COLO829 (cell line): ENCODE results near the gene TAS2R41.
A peak's percentile ranks its signal among the peaks of the same experiment; 100 is the strongest.
"Not testable (repeated sequence)": the region's sequence is repeated elsewhere in the genome, so short reads cannot be mapped to it uniquely, and the experiment has no call there.

Experiments
- DNase-seq: peaks from one replicate; pipeline ENCODE4 v3.0.0; 2012; ENCODE audit warnings: low spot score

The TAS2R41 gene

DNA sequence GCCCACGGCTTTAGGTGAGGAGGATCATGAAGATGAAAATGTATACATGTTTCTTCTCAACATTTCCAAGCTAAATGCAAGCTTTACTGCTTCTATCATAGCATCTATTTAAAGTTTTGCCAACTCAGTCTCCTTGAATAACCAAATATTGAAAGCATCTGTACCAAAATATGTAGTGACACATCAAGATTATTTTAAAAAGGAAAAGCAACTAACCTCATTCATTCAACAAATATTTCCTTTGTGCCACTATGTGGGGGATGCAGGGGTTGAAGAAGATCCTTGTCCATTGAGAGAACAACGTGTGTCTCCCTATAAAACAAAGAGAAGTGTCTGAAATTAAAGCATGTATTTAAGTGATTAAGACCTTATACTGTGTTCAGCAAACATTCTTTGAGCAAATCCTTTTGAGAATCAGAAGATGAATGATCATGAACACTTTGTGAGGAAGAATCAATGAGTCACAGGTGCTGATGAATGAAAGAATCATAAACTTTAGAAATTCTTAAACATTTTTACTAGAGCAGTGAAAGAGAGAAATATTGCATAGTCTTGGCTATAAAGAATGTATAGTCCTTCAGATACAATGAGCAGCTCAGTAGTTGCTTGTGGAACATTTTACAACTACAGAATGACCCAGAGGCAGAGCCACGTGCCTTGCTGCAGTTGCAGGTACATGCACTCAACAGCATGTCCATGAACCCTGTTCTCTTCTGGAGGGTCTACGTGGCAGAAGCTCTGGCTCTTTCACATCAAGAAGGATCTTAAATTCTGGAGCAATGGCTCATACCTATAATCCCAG lies 20.5 kb upstream of the TAS2R41 start:
- DNase-seq: no peak

DNA sequence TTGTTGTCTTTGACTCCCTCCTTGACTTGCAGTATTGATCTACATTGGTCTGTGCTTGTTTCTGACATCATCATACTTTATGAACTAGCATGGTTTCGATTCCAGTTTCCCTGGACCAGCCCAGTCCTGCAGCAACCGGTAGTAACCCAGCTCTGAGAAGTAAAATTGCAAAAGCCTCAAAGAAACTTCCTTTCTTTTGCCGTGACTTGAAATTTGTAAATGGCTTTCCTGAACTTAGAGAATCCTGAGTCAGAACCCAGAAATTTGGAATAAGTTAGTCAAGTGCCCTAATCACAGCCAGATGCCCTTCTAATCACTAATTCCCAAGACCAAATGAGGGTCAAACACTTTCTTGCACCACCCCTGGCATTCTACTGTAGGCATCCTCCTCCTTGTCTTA lies 19.4 kb upstream of the TAS2R41 start:
- DNase-seq: no peak

DNA sequence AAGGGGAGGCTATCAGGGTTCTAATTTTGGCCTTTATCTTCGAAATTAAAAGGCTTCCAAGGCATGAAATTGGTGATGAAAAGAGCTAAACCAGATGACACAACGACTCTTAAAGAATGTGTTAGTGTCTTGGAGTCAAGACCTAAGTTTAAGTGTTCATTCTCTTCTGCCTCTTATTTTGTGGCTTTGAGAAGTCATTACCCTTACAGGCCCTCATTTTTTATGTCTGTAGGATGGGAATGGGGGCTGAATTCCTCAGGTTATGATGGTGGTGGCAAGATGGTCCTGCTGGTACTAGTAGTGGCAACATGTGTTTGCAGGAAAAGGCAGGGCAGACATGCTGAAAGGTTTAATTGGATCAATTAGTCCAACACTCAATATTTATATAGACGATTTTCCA lies 19.0 kb upstream of the TAS2R41 start:
- DNase-seq: no peak

DNA sequence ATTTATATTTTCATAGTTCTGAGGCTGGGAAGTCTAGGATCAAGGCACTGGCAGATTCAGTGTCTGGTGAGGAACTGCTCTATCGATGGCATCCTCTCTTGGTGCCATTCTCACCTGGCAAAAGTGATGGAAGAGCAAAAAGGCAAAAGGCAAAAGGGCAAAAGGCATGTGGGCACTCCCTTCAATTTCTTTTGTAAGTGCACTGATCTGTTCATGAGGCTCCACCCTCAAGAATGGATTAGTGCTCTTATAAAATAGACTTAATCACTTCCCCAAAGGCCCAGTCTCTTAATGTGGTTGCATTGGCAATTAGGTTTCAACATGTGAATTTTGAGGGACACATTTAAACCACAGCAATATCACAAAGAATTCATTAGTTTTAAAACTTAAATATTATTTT lies 18.3 kb upstream of the TAS2R41 start:
- no peak for DNase-seq

DNA sequence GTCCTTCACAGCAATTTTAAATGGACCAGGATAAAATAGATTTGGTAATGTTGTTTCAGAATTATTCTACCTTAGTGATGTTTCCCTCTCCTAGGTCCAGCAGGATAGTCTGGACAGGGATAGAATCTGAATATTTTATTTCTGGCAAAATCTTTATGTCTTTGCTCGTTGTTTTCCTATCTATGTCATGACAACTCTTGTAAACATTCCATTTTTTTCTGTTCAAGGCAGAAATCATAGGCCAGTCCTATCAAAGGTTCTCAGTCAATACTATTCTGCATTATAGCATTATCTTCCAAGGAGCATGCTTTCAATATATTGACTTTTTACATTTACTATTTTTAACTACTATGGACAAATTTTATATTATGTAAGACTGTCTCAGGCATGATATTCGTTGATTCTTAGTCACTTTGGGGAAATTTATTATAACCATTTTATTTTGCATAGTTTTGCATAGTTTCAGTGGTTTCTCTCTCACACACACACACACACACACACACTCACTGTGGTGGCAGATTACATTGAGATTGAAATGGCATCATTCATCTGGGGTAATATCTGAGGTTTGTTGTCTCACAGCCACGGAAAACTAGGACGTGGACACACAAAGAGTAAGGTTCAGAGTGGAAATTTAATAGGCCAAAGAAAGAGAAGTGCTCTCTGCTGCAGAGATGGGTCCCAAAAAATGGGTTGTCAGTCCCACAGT lies 17.2 kb upstream of the TAS2R41 start:
- DNase-seq: no peak

DNA sequence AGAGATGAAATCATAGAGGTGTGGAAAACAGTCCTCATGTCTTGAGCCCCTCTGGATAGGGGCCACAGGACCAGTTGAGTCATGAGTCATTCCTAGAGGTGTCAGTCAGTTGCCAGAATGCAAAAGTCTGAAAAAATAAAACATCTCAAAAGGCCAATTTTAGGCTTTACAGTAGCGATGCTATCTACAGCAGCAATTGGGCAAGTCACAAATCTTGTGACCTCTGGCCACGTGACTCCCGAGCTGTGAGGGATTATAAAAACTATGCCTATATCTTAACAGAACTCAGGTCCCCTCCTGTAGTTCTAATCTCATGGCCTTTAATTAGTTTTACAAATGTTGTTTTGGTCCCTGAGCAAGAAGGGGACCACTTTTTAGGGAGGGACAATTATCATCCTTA lies 15.6 kb upstream of the TAS2R41 start:
- no peak for DNase-seq

DNA sequence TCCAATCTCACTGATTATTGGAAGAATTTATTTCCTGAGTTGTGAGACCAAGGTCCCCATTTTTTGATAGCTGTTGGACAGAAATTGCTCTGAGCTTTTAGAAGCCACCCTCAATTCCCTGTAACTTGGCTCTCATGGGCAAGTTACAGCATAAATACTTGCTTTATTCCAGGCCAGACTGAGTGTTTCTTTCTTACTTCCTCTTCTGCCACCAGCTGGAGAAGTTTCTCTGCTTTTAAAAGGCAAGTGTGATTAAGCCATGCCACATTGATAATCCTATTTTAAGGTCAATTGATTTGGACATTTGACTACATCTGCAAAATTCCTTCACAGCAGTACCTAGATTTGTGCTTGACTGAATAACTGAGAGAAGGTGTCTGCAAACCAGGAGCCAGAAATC lies 14.1 kb upstream of the TAS2R41 start:
- DNase-seq: no peak

DNA sequence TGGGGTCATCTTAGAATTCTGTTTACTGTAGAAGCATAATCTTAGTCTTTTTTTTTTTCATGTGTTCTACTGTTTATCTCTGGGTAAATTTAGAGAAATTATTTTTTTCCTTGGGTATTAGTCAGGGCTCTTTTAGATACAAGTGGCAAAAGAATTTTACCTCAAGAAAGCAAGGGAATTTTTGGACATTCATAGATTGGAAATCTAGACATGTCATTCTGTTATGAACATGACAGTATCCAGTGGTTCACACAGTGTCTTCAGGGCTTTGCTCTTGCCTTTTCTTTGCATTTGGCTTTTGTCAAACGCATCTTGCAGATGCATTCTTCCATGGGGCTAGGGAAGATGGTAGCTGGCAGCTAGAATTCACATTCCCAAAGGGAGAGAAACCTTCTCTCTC lies 13.7 kb upstream of the TAS2R41 start:
- no peak for DNase-seq

DNA sequence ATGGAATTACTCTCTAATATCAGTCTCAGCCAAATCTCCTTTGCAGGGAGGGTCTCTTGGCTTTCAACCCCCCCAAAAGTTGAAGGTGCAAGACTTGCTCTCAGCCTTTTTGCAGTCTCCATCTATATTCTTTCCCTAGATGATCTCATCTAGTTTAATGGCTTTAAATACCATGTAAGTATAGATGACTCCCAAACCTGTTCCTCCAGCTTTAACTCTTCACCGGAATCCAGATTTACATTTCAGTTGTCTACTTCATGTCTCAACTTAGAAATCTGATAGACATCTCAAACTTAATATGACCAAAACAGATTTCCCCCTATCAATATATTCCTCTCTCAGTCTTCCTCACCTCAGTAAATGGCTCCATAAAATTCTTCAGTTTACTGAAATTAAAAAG lies 9.9 kb upstream of the TAS2R41 start:
- no peak for DNase-seq

DNA sequence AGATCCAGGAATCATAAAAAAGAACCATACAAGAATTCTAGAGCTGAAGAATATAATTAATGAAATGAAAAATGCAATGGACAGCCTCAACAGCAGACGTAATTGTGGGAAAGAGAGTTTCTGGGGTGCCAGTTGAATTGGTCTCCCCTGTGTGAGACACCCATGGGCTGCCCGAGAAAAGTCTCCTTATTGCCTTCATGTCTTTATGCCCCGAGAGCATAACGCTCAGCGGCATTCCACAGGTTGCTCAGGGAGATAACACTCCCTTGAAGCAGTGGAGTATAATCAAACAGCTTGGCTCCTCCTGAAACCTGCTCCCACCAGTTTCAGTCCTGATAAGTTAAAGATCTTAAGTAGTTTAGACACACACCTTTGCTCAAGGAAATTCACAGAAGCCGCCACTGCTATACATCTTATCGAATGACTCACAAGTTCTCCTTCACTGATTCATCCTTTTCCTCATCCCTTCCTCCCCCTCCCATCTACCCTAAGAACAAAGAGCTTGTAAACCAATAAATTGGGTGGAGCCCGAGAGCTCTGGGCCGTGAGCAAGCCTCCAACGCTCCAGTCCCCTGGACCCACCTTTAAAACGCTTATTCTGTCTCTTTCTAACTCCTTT lies 5.5 kb upstream of the TAS2R41 start:
- DNase-seq: not testable (repeated sequence)

DNA sequence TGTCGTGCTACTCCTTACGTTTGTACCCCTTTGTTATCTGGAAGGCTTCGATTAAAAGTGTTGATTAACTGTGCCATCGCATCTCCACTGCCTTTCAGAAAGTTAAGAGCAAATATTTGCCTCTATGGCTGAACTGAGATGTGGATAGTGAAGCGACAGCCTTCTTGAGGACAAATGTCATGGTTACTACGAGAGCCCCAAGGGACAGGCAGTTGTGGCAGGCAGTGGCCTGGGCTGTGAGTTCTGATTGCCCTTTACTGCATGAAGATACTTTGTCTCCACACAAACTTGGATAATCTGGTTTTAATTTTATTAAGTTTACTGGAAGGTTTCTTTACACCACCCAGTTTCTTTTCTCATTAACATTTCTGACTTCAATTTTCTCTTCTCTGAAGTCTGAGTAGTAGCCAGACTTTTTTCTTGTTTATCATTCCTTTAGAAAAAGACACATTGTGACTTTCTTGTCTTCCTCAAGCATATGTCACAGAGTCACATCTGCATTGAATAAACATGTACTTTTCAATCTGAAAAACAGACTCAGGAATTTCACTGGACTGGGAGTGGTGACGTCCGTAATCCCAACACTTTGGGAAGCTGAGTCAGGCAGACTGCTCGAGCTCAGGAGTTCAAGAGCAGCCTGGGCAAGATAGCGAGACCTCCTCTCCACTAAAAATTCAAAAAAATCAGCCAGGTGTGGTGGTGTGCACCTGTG lies 1.5 kb downstream of the TAS2R41 start:
- no peak for DNase-seq

DNA sequence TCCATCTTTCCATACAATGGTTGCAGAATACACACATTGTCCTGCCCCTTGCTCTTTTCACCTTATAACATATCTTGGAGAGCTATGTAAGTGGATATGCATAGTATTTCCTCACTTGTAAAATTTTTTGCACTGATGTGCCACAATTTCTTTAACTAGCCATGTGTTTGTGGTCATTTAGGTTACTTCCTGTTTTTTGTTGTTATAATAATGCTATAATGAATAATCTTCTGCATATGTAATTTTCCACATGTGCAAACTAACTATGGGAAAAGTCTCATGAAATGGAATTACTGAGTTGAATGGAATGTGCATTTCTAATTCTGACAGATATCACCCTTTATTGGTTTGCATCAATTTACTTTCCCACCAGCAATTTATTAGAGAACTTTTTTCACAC lies 2.8 kb downstream of the TAS2R41 start:
- no peak for DNase-seq

DNA sequence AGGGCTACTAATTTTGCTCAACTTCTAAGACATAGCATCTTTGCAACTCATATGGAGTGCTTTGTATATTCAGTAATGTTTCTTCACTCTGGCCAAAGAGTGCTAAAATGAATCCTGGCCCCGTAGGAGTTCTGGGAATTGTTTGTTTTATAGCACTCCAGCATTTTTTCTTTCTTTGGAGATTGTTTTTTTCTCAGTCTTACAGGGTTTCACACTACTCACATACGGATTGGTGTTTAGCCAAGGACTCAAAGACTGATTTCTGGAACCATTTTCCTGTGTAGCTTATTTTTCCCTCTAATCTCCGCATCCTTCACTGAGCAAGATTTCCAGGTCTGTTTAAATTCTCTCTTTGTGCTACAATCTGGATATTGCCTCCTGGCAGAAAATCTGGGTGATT lies 6.4 kb downstream of the TAS2R41 start:
- no peak for DNase-seq

DNA sequence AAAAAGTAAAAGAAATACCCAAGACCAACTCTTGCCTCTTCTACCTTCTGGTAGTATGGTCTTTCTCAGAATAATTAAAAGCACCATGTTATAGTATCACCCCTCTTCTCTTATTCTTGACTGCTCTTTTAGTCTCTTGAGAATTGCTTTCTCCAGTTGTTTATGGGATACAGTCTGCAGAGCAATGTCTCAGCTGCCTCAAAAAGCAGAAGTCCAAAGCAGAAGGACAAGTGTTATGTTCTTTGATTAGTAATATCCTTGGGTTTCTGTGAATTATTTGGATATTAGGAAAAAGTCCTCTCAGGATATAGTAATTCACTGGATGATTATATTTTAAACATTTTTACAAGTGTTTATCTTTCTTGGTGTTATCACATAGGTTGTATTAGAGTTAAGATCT lies 7.4 kb downstream of the TAS2R41 start:
- DNase-seq: no peak

DNA sequence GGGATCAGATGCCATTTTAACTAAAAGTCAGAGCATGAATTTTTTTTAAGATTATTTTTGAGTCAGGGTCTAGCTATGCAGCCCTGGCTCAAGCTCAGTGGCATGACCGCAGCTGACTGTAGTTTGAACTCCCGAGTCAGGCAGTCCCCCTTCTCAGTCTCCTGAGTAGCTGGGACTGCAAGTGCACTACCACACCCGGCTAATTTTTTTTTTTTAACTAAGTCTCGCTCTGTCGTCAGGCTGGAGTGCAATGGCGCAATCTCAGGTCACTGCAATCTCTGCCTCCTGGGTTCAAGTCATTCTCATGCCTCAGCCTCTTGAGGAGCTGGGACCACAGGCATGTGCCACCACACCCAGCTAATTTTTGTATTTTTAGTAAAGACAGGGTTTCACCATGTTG lies 7.8 kb downstream of the TAS2R41 start:
- no peak for DNase-seq

DNA sequence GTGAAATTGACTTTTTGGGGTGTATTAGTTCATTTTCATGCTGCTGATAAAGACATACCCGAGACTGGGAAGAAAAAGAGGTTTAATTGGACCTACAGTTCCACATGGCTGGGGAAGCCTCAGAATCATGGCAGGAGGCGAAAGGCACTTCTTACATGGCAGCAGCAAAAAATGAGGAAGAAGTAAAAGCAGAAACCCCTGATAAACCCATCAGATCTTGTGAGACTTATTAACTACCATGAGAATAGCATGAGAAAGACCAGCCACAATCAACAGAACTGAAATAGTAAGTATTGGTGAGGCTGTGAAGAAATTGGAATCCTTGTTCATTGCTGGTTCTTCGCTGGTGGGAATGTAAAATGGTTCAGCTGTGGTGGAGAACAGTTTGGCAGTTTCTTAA lies 8.6 kb downstream of the TAS2R41 start:
- DNase-seq: not testable (repeated sequence)

DNA sequence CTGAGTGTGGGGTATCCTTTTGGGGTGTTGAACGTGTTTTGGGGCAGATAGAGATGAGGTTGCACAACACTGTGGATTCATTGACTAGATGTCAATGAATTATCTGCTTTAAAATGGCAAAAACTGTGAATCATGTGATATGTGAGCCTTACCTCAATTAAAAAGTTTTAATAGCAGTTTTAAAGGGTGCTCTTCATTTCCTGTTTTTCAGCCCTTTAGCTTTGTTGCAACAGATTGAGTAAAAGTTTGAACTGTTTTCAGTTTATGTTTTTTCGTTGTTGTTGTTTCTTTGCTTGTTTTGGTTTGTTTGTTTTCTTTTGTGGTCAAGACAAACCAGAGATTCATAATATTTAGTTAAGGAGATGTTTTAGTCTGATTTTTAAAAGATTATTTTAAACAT lies 9.4 kb downstream of the TAS2R41 start:
- DNase-seq: no peak

DNA sequence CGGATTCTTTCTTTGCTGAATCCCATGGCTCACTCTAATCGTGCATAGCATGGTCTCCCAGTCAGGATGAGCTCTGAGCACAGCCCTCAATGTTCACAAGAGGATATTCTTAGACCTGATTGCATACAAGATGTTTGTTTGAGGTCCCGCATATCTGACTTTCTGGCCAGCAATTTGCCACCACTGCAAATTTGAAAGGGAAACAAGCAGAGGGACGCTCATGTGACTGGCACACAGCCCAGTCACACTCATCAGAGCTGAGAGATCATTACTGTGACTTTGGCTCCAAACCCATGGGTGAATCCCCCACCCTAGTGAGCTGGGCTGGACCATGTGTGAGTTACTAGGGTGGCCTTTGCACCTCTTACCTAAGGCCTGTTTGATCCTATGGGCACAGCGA lies 9.9 kb downstream of the TAS2R41 start:
- DNase-seq: no peak

DNA sequence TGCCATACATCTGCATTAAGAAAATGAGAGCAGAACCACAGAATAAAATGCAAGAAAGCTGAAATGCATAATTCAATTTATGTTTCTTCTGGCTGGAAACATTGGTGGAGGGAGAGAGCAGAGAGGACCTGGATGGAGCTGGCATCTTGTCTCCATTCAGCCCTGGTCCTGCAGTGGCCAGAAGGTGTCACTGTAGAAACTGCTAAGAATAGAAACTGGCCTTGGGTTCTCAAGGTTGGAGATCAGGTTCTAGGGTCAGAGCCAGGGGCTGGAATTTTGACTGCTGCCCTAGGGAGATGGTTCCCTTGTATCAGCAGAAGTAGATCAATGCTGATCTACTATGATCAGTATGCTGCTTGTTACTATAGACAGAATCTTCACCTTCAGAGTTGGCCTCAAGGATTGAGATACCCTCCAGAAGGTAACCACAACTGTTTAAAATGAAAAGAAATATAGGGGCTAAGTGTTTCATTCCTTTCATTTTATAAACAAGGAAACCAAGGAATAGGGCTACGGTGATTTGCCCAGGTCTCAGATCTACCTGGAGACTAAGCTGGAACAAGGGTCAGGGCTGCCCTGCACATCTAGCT lies 13.1 kb downstream of the TAS2R41 start:
- no peak for DNase-seq

DNA sequence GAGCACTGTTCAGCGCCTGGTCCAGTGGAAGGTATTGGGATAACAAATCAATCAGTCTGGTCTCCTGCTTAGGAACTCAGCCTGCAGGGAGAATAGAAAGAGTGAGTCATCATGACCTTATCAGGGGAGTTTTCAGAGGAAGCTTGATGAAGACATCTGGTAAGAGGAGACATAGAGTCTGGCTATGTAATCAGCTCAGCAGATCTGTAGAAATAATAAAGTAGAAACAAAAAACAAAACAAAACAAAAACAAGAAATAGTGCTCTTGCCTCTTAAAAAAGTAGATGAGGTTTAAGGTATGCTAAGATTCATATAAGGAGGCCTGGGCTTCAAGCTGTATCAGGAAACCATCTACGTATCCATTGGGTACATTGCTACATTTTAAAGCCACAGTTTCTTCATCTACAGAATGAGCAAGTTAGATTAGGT lies 14.4 kb downstream of the TAS2R41 start:
- DNase-seq: peak; percentile 59

DNA sequence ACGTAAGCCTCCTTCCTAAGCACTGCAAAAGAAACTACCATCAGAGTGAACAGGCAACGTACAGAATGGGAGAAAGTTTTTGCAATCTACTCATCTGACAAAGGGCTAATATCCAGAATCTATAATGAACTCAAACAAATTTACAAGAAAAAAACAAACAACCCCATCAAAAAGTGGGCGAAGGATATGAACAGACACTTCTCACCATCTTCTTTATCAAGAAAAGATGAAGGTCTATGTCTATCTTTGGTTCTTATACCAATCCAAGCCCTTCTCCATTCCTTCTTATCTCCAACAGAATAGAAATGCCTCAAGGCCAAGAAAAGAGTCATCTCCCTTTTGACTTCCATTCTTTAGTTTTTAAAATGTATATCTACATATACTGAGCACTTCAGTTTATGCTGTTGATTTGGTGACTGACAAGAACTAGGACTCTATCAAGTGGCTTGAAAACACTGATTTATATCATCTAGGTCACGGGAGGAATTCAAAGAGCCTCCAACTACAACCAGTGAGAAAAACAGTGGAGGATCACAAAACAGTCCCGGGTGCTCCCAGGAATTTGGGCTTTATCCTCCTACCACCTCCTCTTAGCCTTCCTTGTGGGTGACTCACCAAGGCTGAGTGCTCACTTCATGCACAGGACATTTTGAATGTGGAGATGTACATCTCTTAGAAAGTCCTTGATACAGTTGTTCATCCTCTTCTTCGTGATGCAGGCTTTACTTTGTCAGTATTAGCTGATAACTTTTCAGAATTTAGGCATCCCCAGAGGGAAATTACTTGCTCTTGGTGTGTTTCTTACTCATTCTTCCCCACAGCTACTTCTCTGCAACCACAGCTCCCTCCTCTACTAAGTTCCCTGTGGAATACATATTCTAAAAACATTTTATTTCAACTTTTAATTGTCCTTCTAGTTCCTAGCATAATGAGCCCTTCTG lies 15.4 kb downstream of the TAS2R41 start:
- no peak for DNase-seq
